HepG2 (cell line): ENCODE data around the gene HSF2BP.
"Not testable (repeated sequence)": the region's sequence is repeated elsewhere in the genome, so short reads cannot be mapped to it uniquely, and the experiment has no call there.

Experiments
- EZH2 ChIP-seq: conservative IDR thresholded peaks from 2 replicates; pipeline ENCODE4 v1.6.1; 2012; ENCODE audit warnings: mild to moderate bottlenecking, low read depth, low read length, moderate library complexity
- MLX ChIP-seq: IDR thresholded peaks from 2 replicates; pipeline ENCODE4 v1.6.1; 2016
- POLR2AphosphoS5 ChIP-seq: IDR thresholded peaks from 2 replicates; pipeline ENCODE4 v1.6.1; 2012; ENCODE audit warnings: low read depth, low read length
- ZNF296 ChIP-seq: sonication (generic); formaldehyde crosslinking; conservative IDR thresholded peaks from 2 replicates; pipeline ENCODE4 v1.5.0; 2020; ENCODE audit warnings: mild to moderate bottlenecking, missing genetic modification reagents
- ZNF709 ChIP-seq: sonication (generic); formaldehyde crosslinking; IDR thresholded peaks from 2 replicates; pipeline ENCODE4 v1.5.0; 2020; ENCODE audit warnings: mild to moderate bottlenecking, missing genetic modification reagents
- ZNF891 ChIP-seq: sonication (generic); formaldehyde crosslinking; IDR thresholded peaks from 2 replicates; pipeline ENCODE4 v1.5.0; 2020; ENCODE audit warnings: mild to moderate bottlenecking, missing genetic modification reagents
- TF ChIP-seq, protein P1 (sequence below), 2 experiments: IDR thresholded peaks; 2 replicates each; pipeline ENCODE4 v1.6.1; 2011 to 2012; ENCODE audit warnings: low read length in 2 of 2, borderline replicate concordance in 1 of 2, low read depth in 1 of 2, mild to moderate bottlenecking in 1 of 2, moderate library complexity in 1 of 2

- TF ChIP-seq ZNF709; EZH2; MLX (CRISPR knock-in tag); ZNF891 (CRISPR knock-in tag); POLR2AphosphoS5; ZNF296: not testable (repeated sequence)
- TF ChIP-seq, protein P1, sequence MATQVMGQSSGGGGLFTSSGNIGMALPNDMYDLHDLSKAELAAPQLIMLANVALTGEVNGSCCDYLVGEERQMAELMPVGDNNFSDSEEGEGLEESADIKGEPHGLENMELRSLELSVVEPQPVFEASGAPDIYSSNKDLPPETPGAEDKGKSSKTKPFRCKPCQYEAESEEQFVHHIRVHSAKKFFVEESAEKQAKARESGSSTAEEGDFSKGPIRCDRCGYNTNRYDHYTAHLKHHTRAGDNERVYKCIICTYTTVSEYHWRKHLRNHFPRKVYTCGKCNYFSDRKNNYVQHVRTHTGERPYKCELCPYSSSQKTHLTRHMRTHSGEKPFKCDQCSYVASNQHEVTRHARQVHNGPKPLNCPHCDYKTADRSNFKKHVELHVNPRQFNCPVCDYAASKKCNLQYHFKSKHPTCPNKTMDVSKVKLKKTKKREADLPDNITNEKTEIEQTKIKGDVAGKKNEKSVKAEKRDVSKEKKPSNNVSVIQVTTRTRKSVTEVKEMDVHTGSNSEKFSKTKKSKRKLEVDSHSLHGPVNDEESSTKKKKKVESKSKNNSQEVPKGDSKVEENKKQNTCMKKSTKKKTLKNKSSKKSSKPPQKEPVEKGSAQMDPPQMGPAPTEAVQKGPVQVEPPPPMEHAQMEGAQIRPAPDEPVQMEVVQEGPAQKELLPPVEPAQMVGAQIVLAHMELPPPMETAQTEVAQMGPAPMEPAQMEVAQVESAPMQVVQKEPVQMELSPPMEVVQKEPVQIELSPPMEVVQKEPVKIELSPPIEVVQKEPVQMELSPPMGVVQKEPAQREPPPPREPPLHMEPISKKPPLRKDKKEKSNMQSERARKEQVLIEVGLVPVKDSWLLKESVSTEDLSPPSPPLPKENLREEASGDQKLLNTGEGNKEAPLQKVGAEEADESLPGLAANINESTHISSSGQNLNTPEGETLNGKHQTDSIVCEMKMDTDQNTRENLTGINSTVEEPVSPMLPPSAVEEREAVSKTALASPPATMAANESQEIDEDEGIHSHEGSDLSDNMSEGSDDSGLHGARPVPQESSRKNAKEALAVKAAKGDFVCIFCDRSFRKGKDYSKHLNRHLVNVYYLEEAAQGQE (IDR thresholded peaks at IDR 0.05; ENCODE audit: borderline replicate concordance in 1 of 2, low read depth in 1 of 2, low read length in 2 of 2): not testable (repeated sequence)
Measured at GRCh38 chr21:43488235-43488634, 171.1 kb downstream of the HSF2BP start.
